NB4 (cell line): ENCODE data around the gene NKG7.

Experiments
- DNase-seq: peaks from one replicate; pipeline ENCODE4 v3.0.0; 2010; ENCODE audit warnings: low read depth
- H3K4me3 ChIP-seq: one replicate; pipeline ENCODE4 v1.5.1; 2011; ENCODE audit warnings: mild to moderate bottlenecking, low read depth, low read length, moderate library complexity
- MYC ChIP-seq: IDR thresholded peaks from 2 replicates; pipeline ENCODE4 v1.6.1; 2011; ENCODE audit warnings: low read depth, low read length
- POLR2A ChIP-seq: IDR thresholded peaks from 2 replicates; pipeline ENCODE4 v1.6.1; 2011; ENCODE audit warnings: mild to moderate bottlenecking; ENCODE audit not compliant: insufficient read length; ENCODE audit errors: extremely low read depth
- TF ChIP-seq, protein P1 (sequence below): IDR thresholded peaks from 2 replicates; pipeline ENCODE4 v1.6.1; 2011; ENCODE audit warnings: low read depth, low read length
- TF ChIP-seq, protein P2 (sequence below): IDR thresholded peaks from one replicate; pipeline ENCODE4 v1.5.1; 2012; ENCODE audit warnings: low read depth, low read length

NKG7 gene

DNA sequence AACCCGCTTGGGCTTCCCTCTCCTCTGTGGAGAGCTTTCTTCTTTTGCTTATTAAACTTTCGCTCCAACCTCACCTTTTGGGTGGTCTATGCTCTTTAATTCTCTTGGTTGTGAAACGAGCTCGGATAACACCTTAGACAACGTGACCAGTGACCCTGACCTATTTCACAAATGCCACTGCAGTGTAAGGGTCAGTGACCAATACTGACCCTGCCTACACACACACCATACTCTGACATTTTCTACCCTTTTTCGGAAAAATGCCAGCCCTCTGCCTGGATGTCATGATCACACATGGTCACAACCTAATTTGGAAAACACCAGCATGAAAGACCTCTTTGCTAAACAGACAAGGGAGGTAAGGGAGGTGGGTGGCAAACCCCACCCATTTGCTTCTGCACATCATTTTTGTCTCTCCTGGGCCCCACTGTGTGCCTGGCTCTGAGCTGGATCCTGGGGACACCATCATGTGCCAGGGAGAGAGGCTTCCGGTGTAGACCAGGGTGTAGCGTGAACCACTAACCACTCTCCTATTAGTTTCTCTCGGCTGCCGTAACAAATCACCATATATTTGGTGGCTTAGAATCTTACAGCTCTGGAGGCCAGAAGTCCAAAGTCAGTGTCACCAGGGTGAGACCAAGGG is 16.2 kb downstream of the NKG7 start:
- DNase-seq, result no peak
- TF ChIP-seq, protein P1, sequence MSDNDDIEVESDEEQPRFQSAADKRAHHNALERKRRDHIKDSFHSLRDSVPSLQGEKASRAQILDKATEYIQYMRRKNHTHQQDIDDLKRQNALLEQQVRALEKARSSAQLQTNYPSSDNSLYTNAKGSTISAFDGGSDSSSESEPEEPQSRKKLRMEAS, result no peak
- TF ChIP-seq MYC (no peak), POLR2A (no peak)
- TF ChIP-seq, protein P2, sequence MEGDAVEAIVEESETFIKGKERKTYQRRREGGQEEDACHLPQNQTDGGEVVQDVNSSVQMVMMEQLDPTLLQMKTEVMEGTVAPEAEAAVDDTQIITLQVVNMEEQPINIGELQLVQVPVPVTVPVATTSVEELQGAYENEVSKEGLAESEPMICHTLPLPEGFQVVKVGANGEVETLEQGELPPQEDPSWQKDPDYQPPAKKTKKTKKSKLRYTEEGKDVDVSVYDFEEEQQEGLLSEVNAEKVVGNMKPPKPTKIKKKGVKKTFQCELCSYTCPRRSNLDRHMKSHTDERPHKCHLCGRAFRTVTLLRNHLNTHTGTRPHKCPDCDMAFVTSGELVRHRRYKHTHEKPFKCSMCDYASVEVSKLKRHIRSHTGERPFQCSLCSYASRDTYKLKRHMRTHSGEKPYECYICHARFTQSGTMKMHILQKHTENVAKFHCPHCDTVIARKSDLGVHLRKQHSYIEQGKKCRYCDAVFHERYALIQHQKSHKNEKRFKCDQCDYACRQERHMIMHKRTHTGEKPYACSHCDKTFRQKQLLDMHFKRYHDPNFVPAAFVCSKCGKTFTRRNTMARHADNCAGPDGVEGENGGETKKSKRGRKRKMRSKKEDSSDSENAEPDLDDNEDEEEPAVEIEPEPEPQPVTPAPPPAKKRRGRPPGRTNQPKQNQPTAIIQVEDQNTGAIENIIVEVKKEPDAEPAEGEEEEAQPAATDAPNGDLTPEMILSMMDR, result no peak
- H3K4me3 ChIP-seq, result no peak overlapping the region

DNA sequence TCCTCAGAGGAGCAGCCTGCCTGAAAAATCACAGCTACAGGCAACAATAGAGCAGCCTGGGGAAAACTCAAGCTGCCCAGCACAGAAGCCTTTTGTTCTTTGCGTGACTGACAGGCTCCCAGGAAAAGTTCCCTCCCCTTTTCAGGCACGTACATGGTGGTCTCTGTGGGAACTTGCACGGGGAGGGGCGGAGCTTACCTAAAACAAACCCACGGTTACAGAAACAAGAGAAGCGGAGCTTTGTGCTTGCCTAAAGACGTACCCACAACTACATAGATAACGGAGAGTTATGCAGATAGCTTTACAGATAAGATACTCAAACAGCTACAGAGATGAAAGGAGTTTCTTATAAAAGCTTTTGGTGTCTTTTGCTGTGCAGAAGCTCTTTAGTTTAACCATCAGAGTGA is 17.7 kb downstream of the NKG7 start:
- TF ChIP-seq, protein P1, result no peak
- no peak for TF ChIP-seq POLR2A

DNA sequence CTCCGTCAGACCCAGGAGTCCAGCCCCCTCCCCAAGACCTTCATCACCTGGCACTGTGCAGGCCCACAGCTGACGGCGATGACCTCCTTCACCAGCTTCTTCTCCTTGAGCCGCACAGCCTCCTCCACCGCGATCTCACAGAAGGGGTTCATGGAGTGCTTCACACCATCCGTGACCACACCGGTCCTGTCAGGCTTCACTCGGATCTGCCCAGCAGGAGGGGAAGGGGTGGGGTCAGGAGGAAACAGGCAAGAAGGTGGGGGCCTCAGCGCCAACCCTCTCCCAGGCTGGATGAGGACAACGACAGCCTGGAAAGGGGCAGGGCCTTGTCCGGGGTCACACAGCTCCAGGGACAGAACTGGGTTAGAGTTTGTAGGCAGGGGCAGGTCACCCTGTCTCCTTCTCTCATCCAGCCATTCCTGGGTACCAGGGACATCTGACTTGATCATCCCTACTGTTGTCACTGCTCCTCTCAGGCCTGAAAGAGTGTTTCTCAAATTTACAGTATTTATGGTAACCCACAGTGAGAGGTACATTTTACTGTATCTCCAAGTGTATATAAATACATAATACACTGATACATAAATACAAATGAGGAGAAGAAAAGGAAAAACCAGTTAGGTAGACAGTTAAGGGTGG is 18.2 kb downstream of the NKG7 start:
- no peak overlapping the region for H3K4me3 ChIP-seq
- TF ChIP-seq, protein P2, result no peak
- TF ChIP-seq MYC (no peak), POLR2A (no peak)
- TF ChIP-seq, protein P1, result no peak
- DNase-seq, result no peak

More for the DNA sequence above, 17.7 kb downstream of the NKG7 start:
- no peak overlapping the region for H3K4me3 ChIP-seq
- DNase-seq, result no peak

DNA sequence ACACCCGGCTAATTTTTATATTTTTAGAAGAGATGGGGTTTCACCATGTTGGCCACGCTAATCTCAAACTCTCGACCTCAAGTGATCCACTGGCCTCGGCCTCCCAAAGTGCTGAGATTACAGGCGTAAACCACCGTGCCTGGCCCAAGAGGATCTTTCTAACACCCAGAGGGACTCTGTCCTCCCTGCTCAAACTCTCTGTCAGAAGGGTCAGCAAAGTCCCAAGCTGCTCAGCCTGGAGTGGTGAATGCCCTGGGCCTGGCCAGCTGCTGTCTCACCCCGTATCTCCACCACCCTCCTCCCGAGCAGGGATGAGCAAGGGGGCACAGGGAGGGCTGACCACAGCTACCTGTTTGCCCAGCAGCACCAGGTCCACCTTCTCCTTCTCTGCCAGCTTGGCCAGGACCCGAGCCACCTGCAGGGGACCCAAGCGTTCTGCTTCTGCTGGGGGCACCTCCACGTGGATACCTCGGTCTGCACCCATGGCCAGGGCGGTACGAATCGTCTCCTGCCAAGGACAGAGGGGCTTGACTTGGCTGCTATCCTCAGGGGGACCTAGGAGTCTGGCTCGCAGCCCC is 19.6 kb downstream of the NKG7 start:
- TF ChIP-seq, protein P1, result no peak
- TF ChIP-seq, protein P2, result no peak
- TF ChIP-seq POLR2A (no peak), MYC (no peak)
- H3K4me3 ChIP-seq, result no peak overlapping the region

DNA sequence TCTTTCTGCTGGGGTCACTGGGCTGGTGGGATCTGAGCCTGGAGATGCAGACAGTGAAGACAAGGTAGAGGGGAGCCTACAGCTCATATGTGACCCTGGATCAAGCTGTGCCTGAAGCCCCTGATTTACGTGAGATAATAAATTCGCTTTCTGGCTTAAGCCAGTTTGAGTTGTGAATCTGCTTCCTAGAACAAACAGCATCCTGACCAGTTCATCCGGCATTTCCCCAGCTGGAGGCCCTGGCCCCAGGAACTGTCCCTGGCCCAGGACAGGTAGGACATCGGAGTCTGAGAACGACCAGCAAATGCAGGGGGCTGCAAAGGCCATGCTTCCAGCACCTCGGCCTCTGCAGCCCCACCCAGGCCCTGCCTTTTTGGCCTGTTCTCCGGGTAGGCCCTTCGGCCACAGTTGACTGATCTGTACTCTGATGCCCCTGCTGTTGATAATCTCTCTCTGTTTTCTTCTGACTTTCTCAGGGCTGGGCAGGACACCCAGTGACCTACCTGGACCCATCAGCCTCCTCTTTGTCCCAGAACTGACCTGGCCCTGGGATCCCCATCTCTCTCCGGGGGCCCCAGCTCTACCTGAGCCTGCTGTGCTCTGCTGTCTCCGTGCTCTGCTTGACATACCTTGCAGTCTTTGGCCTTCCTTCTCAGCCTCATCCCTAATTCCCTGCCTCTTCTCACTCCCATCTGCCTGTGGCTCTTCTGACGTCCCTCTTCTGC is 21.0 kb downstream of the NKG7 start:
- DNase-seq, result no peak
- TF ChIP-seq POLR2A, result no peak
- TF ChIP-seq, protein P2, result no peak
- TF ChIP-seq, protein P1, result no peak
- no peak for TF ChIP-seq MYC
- no peak overlapping the region for H3K4me3 ChIP-seq

More for the DNA sequence above, 19.6 kb downstream of the NKG7 start:
- no peak for DNase-seq
